Chondrocyte (in vitro differentiated cells): ENCODE measurements around the gene MYBPC2. TPM values are rescaled to one million over a fixed set of nuclear protein-coding genes. Genes with fewer than 3 reads are reported as not detected.

Source experiments
- DNase-seq: peaks from one replicate; pipeline ENCODE4 v3.0.0; 2021; ENCODE audit warnings: mixed read lengths, low spot score
- H3K27ac Mint-ChIP-seq: one replicate; pipeline ENCODE4 v1.8.0; 2021; ENCODE audit warnings: mild to moderate bottlenecking, moderate library complexity, mixed read lengths; ENCODE audit not compliant: unreplicated experiment
- H3K27me3 Mint-ChIP-seq: 2 replicates; pipeline ENCODE4 v1.8.0; 2021; ENCODE audit warnings: low read depth, mixed read lengths
- H3K36me3 Mint-ChIP-seq: 2 replicates; pipeline ENCODE4 v1.8.0; 2021; ENCODE audit warnings: low read depth, mixed read lengths
- H3K4me1 Mint-ChIP-seq: 2 replicates; pipeline ENCODE4 v1.8.0; 2021; ENCODE audit warnings: low read depth, mild to moderate bottlenecking, mixed read lengths
- H3K4me3 Mint-ChIP-seq: one replicate; pipeline ENCODE4 v1.8.0; 2021; ENCODE audit warnings: mild to moderate bottlenecking, moderate library complexity, mixed read lengths; ENCODE audit not compliant: unreplicated experiment
- H3K9me3 Mint-ChIP-seq: 2 replicates; pipeline ENCODE4 v1.8.0; 2021; ENCODE audit warnings: low read depth, mixed read lengths
- CTCF ChIP-seq: fragments of 200-600 bp; sonication (generic); IDR thresholded peaks from 2 replicates; pipeline ENCODE4 v1.5.0; 2021; ENCODE audit warnings: antibody characterized with exemption, mild to moderate bottlenecking, moderate library complexity
- total RNA-seq: library from RNA; stranded (reverse); gene quantifications from 3 replicates; pipeline ENCODE4 v1.2.1, GENCODE V29; 2021

The MYBPC2 gene
- total RNA-seq, 1 donor from 2014 or later: not detected

- Mint-ChIP-seq H3K27me3 (no peaks in the 10 kb centered on the region), H3K27ac (no peak overlapping the region), H3K4me3 (no peak overlapping the region), H3K9me3 (no peaks in the 10 kb centered on the region), H3K4me1 (no peaks in the 10 kb centered on the region), H3K36me3 (no peaks in the 10 kb centered on the region)
- no peak for DNase-seq
- no peak for TF ChIP-seq CTCF
Observed at GRCh38 chr19:50394017-50394416, 38.7 kb upstream of the MYBPC2 start.

GRCh38 chr19:50398675-50399367 is 33.9 kb upstream of the MYBPC2 start:
- Mint-ChIP-seq H3K27me3 (no peaks in the 10 kb centered on the region), H3K4me1 (no peaks in the 10 kb centered on the region), H3K4me3 (no peak overlapping the region), H3K9me3 (no peaks in the 10 kb centered on the region), H3K36me3 (peaks cover 2% of the 10 kb centered on the region), H3K27ac (no peak overlapping the region)
- no peak for DNase-seq
- TF ChIP-seq CTCF: no peak

GRCh38 chr19:50399368-50399745 is 33.3 kb upstream of the MYBPC2 start:
- H3K4me3 Mint-ChIP-seq: no peak overlapping the region
- no peaks in the 10 kb centered on the region for H3K4me1 Mint-ChIP-seq
- peaks cover 2% of the 10 kb centered on the region for H3K36me3 Mint-ChIP-seq
- TF ChIP-seq CTCF: no peak
- H3K9me3 Mint-ChIP-seq: no peaks in the 10 kb centered on the region
- peak; percentile 72 for DNase-seq
- H3K27ac Mint-ChIP-seq: no peak overlapping the region
- no peaks in the 10 kb centered on the region for H3K27me3 Mint-ChIP-seq

GRCh38 chr19:50401605-50402450 is 30.9 kb upstream of the MYBPC2 start:
- H3K36me3 Mint-ChIP-seq: peaks cover 2% of the 10 kb centered on the region

More at GRCh38 chr19:50401605-50402450, 30.9 kb upstream of the MYBPC2 start:
- Mint-ChIP-seq H3K27ac (no peak overlapping the region), H3K27me3 (no peaks in the 10 kb centered on the region), H3K4me1 (no peaks in the 10 kb centered on the region), H3K4me3 (no peak overlapping the region), H3K9me3 (no peaks in the 10 kb centered on the region)
- DNase-seq: peak; percentile 89
- TF ChIP-seq CTCF: peak; percentile 20
